Frontal cortex (tissue), 4 donors: ENCODE measurements around the gene RBMS3. TPM values are rescaled to one million over a fixed set of nuclear protein-coding genes. Genes with fewer than 3 reads are reported as not detected.

Source experiments
- DNase-seq, 2 donors: peaks; one replicate each; pipeline ENCODE4 v3.0.0; 2012; ENCODE audit warnings: low spot score in 2 of 2
- FAIRE-seq: peaks from 2 replicates; lab custom pipeline; 2012; peaks lifted over from hg19 to GRCh38; lab: Jason Lieb, UNC
- total RNA-seq: library from RNA; depleted of rRNA; stranded (reverse); fragments of >200 nt; gene quantifications from one replicate; pipeline ENCODE4 v1.2.3, GENCODE V29; 2014
- donor health status: control.
- donor health status: control.
- donor health status: control.

The RBMS3 gene
- total RNA-seq, 1 donor from 2014 or later = 11.4 TPM

DNA sequence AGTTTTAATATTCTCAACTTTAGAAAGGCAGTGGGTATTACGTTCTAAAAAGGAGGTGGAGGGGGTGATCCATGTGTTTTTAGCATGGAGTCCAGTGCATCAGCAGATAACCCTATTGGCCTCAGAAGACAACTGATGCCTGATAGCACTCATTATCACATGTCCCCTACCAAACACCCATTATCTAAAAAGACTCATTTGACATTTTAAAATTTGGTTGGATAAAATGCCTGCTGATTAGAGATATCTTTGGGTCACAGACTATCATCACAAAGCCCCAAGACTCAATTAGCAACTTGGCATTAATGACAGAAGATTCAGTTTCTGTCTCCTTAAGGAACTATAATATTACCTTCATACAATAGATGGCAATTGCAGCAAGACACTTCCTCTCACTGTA is 589.3 kb downstream of the RBMS3 start:
- DNase-seq (no peak), FAIRE-seq (no peak)

DNA sequence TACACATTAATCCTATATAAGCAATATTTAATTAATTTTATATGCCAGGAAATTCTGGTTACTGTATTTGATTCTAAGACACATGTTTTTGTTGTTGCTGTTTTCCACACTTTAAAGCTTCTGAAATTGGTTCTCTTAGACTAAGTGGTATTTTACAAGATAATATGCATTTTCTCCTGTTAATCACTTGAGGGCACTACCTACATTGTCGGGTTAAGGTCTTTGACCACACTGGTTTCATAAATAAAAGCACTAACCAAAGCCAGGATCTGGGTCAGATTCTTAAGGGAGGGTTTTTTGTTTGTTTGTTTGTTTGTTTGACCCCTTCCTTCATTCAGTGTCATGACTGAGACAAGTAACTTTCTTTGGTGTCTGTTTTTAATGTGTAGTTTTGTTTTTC is 590.2 kb downstream of the RBMS3 start:
- no peak for FAIRE-seq
- DNase-seq = no peak

DNA sequence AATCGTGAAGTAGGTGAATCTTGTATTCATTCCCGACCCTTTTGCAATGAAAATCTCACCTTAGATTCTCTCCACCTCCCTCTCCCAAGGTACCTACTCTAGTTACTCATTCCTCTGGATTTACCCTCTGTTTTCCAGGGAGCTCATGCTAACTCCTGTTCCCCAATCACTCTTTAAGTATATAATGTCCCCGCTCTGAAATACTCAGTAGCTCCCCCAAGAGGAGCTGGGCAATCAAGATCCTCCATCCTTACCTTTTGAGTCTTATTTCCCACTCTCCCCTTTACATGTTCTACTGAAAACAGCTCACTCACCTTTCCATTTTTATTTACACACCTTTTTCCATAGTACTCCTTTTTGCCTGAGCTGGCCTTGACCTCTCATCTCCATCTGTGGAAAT is 599.9 kb downstream of the RBMS3 start:
- FAIRE-seq (no peak), DNase-seq (no peak)

DNA sequence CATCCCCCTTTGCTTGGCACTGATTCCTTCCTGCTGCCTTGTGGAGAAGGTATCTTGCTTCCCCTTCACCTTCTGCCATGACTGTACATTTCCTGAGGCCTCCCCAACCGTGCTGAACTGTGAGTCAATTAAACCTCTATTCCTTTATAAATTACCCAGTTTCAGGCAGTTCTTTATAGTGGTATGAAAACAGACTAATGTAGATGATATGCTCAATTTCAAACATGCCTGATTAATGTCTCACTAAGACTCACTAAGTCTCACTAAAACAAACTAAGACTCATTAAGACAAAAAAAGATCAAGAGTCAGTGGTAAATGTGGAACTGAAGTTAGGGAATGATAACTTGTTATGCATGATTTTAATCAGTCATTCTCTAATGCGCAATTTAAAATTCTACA is 606.6 kb downstream of the RBMS3 start:
- FAIRE-seq (no peak), DNase-seq (no peak)

DNA sequence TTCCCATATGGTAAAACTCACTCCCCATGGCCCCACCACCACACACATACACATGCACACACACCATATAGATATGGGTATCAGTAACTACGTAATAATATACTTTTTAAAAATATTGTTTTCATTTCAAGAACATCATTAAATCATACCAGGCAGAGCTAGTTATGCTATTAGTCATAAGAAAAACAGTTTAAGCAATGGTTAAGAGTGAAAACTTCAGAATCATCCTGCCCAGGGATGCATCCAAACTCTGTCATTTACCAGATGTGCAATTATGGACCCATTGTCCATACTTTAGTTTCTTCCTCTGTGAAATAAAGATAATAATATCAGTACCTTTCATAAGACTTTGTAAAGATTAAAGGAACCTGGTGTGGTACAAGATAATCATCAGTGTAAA is 608.3 kb downstream of the RBMS3 start:
- DNase-seq = no peak

DNA sequence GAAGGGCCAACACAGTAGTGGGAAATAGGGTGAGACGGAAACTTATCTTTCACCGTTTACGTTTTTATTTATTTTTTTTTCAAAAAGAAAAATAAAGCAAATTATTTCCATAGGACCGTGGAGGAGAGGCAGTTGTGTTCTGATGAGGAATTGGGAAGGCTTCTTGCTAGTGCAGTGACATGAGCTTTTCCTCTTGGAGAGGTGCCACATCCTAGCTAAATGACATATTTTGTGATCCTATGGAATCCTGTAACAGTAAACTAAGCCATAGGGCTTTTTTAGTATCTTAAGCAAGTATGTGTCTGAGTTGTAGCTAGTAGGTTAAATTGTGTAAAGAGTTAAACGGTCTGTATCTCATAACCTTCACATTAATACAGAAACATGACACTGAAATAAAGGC is 609.9 kb downstream of the RBMS3 start:
- no peak for FAIRE-seq
- DNase-seq = no peak

More for the DNA sequence above, 608.3 kb downstream of the RBMS3 start:
- no peak for FAIRE-seq

DNA sequence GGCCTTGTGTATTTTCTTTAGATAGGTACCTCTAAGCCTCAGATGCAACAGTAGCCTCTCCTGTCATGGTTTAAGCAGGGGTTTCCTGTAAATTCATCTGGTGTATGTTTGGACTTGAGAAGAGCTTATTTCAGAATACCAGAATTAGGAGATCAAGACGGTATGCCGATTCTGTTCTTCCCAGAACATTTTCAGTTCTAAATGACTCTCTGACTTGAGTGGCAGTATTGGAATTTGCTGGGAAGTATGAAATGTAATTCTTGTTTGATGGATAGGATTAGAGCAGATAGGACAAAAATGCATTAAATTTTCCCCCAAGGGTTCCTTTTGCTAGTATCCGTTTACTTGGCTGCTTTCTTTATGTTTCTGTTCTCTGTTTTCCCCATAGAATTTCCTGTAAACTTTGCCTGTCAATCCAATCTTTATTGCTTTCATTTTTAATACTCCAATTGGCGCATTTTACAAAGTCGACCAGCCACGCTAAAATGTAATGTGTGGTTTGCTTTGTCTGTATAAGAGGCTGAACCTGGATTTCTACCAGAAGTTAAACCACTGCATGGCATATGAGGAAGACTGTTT is 612.2 kb downstream of the RBMS3 start:
- FAIRE-seq = no peak
- DNase-seq = no peak

DNA sequence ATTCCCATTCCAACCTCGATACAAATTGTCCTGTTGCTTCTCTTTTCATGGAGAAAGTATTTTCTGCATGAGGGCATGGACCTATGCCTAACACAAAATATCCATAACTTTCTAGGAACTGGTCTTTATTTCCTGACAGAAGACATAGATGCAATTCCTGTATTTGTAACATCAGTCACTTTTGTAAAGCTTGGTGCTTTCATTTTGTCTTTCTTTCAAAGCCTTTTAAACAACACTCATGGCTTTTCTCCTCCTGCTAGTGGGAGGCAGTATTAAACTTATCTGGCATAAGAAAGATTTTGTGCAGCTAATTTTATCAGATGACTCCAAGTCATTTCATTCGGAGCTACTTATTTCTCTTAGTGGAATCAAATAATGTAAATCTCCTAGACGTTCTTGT is 616.0 kb downstream of the RBMS3 start:
- DNase-seq = no peak
- no peak for FAIRE-seq

DNA sequence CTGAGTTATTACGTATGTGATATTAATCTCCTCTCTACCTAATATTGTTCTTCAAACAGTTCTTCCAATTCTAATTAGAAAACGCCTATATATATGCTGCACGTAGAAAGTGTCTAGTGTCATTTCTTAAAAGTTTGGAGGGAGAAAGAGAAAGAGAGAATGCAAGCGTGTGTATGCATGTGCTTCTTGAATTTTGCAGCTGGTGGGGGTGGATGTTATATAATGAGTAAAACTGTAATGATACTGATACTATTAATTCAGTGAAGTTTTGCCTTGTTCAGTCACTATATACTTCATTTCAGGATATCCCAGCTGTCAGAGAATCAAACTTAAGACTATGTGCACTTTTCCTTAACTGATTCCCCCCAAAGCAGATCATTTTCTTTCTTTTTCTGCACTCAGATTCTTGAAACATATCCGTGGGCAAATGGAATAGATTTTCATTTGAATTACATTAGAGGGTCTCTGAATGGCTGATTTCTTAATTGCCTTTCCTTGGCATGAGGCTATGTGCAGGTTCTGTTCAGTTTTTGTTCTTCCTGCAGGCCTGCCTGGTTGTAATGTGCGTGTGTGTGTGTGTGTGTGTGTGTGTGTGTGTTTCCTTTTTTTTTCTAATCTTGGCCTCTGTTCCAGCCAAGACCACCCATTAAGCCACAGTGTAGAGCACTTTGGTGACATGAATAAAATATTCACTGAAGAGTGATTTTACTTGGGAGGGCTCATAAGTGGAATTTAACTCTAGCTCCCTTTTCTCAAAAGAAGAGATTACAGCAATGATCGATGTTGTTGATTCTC is 617.5 kb downstream of the RBMS3 start:
- FAIRE-seq (no peak), DNase-seq (no peak)

DNA sequence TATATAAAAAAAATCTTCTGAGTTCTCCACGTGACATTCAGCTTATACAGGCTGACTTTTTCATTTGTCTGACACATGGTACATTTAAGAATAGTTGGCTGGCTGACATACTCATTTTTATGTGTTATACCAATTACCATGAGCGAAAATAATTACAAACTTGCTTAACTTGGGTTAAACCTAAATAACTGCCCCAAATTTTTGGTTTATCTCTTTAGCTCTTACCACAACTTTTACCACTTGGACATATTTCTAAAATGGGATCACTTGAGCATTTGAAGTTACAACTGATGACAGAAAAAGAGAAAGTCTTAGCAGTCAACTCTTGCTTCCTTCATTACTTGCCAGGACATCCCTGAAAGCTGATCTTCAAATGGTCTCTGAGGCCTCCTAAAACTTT is 618.1 kb downstream of the RBMS3 start:
- DNase-seq = no peak
- FAIRE-seq = no peak

DNA sequence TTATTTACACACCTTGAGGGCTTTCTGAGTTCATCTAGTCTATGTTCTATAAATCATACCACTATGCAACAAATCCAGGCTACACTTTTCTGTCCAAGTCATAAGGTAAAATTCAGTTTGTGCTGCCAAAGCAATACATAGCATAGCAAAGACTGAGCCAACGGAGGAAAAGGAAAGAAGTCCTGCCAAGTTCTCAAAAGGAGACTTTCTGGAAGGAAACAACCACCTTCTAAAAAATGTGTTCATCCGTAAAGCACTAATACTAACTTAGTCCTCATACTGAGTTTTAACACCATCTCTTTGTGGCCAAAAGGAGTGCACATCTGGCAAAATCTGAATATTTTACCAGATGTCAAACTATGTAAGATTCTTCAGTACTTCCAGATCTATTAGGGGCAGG is 620.2 kb downstream of the RBMS3 start:
- no peak for DNase-seq
- FAIRE-seq = no peak

DNA sequence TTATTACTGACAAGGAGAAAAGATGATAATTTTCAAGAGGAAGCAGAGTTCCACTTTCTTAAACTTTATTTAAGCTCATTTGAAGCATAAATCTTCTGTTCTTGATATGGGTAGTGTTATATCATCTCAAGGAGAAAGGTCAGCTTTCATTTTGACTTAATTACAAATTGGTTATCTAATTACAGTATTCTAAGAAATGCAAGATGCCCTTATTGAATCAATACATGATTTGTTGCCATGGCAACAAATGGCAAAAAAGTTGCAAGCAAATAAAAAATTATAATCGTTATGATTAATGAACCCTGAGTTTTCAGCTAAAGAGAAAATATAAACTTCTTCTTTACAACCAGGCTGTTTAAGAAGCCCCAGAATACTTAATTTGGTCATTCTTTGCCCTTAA is 622.7 kb downstream of the RBMS3 start:
- FAIRE-seq = no peak
- DNase-seq = no peak

DNA sequence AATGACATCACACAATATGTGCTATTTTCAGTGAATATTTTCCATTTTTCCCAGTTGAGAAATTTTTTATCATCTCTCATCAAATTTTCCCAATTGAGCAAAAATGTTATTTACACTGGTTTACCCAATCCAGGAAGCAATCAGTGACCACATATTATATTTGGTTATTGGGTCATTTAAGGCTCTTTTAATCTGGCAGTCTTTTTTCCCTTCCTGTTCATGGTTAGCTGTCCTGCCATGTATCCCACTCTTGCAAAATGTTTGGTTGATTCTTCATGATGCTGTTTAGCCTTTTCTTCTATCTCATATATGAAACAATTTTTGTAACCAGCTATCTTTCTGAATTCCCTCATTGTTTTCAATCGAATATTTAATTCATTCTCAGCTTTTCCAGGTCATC is 626.0 kb downstream of the RBMS3 start:
- no peak for DNase-seq
- FAIRE-seq = no peak

DNA sequence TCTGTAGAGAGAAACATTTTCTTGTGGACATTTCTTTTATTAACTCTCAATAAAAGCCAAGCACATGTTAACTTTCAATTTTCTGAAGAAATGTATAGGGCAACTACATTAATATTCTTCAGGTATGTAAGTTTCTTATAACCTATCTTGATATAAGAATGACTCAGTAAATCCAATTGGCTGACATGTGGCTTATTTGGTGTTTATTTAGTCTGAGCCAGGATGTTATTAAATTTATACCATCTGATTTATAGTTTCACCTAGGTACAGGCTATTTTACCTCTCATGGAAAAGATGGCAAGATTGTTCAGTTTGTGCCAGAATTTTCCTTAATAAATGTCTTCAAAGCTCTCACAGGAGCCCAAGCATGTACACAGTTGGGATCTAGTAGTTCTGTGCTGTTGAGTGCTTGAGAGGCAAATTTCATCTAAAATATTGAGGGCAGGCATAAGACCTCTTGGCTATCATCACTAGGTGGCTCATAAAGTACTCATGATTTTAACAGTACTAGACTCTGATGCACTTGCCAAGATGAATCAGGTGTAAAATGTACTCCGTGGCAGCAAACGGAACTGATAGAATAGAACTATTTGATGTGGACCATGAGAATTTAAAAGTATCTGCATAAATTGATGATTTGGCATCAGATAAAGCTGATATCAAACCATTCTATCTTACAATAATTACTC is 631.9 kb downstream of the RBMS3 start:
- FAIRE-seq = no peak
- no peak for DNase-seq

DNA sequence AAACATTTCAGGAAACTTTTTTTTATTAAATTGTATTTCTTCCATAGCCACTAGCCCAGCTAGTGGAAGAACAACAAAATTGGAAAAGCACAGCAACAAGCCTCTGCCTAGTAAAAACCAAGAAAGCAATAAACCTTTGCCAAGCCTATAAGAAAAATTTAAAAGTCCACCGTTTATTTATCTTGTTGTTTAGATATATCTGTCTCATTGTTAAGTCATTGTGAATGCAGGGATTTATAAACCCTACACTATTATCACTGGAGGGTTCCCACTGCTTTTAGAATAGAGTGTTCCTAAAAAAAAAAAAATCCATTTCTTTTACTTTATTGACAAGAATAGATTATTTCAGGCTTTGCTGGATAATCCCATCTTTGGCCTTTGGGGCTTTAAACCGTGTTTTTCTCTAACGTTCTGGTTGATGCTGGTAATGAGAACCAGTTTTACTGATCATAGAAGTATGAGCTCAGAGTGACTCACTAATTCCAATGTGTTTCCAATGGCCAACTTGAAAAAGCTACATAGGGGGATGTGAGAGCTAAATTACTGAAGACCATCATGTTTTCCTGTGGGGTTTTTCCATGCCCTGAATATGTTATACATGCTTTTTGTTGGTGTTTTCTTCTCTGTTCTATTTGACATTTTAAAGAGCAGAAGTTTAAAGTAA is 634.1 kb downstream of the RBMS3 start:
- no peak for FAIRE-seq

DNA sequence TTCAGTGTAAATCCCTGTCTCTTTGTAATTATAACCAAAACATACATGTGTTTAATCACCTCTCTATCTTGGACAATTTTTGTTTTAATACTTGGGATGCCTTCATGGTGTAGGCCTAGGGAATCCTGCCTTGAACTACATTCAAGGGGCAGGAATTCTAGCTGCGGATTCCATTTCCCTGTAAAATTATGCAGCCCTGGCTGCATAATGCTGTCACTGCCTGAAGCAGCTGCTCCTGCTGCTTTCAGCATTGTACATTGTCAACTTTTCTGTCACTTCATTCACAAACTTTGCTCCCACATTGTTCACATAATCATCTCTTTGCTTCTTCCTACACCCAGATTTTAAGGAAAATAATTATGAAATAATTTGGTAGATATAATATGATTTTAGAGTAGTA is 638.7 kb downstream of the RBMS3 start:
- DNase-seq (no peak), FAIRE-seq (no peak)

More for the DNA sequence above, 634.1 kb downstream of the RBMS3 start:
- DNase-seq = no peak

DNA sequence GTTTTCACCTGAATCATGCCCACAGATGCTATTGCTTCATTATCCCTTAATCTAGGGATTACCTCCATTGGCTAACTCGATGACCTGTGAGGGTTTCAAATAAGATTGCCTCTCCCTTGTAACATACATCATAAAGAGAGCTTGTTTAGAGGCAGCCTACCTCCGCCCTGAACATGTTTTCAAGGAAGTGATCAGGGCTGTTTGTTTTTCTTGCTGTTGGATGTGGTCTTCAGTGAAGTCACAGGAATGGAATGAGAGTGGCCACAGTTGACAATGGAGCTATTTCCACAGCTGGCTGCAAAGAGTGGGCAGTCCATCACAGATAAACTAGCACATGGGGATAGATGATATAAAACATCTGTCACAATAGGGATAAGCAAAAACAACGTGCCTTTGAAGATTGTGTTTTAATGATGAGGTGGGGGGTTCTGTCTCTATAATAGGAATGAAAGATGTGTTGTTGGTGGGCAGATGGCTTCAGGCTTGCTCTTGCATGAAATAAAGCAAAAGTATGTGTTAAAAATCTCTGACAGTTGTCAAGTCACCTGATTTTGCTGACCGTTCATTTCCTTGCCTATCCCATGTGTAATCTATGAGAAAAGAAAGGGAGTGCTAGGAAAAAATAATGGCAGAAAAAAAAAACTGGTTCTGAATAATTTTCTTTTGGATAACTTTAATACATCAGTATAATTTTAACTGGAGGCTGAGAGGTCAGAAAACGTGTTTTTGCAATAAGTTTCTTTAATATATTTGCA is 642.3 kb downstream of the RBMS3 start:
- FAIRE-seq (no peak), DNase-seq (no peak)

DNA sequence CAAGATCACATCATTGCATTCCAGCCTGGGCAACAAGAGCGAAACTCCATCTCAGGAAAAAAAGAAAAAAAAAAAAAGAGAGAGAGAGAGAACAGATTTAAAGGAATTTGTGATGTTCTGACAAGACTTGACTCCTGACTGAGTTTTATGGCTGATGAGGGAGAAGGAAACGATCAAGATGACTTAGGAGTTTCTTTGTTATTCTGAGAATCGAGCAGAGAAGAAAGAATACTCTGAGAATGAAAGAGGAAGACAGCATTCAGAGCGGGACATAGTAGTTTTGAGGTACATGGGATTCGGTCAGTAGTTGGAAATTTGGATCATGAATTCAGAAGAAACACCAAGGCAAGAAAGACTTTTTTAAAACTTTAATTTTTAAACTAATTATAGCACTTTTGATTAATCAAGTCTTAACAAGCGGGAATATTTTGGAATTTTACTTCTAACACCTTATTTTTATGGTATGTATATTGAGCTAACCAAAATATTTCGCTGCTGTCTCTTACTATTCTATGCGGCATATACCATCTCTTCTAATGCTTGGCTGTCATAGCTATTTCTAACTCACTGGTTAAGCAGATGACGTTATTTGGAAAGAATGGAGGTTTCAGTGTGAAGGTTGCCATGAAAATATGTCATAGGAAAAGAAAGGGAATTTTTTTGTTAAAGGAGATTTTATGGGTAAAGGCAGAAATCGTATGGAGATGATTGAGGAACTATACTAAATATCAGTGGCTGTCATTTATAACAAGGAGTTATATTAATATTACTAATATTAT is 644.1 kb downstream of the RBMS3 start:
- FAIRE-seq = no peak
- DNase-seq = no peak

DNA sequence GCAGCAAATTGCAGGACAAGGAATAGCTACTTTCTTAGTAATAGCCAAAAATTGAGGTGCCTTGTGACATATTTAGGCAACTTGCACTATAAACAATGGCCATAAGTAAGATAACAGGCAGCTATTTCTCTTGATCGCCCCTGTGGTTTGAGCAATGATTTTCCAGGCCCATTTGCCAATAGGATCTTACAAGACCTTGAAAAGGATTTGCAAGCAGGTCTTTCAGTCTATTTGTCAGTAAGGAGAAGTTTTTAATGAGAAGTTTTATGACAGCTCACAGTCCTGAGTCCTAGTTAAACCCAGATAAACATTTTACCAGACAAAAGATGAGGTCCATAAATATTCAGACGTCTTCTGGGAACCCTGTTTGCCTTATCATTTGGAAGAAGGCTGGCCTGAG is 645.5 kb downstream of the RBMS3 start:
- no peak for FAIRE-seq
- no peak for DNase-seq
